TTC549 (cell line): Measurements from ENCODE around the gene PRAMEF26.
"Not testable (repeated sequence)": the region's sequence is repeated elsewhere in the genome, so short reads cannot be mapped to it uniquely, and the experiment has no call there.

ENCODE experiments used
- FAIRE-seq: peaks from 2 replicates; lab custom pipeline; 2012; peaks lifted over from hg19 to GRCh38; lab: Jason Lieb, UNC

Gene PRAMEF26

DNA sequence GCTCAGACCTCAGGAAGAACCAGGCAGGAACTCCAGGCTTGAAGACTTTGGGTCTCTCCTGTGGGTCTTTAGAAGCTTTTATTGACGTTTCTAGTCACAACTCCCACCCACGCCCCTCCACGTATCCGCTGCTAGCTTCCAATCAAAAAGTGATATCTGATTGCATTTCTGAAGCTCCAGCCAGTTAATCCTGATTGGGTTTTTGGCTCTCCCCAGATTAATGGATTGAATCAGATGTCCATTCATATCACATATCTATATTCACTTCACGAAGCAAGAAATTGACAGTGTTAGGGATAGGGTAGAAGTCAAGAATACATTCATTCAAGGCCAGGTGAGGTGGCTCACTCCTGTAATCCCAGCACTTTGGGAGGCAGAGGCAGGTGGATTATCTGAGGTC lies at the start of gene PRAMEF26:
Gene PRAMEF26, minus strand, starts transcription at position 101 of the 400 bp plus-strand sequence. CDS start 2,914 bp downstream, outside the sequence.
- FAIRE-seq = not testable (repeated sequence)

DNA sequence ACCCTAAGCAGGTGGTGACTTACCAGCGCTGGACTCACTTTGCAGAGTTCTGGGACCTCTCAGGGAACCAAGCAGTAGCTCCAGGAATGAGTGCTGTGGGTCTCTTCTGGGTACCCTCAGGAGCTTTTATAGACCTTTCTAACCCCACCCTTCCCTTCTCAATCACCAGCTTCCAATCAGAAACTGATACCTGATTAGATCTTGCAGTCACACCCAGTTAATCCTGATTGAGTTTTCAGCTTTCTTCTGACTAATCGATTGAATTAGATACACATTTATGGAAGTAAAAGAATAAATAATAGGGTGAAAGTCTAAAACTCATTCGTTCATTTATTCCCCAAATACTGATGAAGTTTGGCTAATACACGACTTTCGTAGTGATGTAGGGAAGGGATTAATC lies 45.5 kb upstream of the PRAMEF26 start, which contains the start of gene PRAMEF13:
Gene PRAMEF13, minus strand, starts transcription at position 101 of the 400 bp plus-strand sequence. CDS start 1,820 bp downstream, outside the sequence.
- FAIRE-seq = not testable (repeated sequence)

DNA sequence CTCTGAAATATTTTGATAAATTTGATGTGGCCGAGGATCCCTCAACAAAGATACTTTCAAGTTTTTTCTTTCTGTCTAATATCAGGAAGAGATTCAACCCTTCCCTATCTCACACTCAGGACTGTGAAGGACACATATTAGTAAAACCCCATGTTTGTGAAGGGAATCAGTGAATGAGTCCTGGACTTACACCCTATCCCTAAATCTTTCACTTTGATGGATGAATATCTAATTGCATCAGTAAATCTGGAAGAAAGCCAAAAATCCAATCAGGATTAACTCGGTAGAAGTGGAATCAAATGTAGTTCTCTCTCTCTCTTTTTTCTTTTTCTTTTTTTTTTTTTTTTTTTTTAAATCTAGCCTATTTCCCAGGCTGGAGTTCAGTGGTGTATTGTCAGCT lies 15.7 kb upstream of the PRAMEF26 start, which contains the start of gene PRAMEF9:
Gene PRAMEF9, plus strand, starts transcription at position 301 of the 400 bp plus-strand sequence. CDS start 3,433 bp downstream, outside the sequence.
- not testable (repeated sequence) for FAIRE-seq

DNA sequence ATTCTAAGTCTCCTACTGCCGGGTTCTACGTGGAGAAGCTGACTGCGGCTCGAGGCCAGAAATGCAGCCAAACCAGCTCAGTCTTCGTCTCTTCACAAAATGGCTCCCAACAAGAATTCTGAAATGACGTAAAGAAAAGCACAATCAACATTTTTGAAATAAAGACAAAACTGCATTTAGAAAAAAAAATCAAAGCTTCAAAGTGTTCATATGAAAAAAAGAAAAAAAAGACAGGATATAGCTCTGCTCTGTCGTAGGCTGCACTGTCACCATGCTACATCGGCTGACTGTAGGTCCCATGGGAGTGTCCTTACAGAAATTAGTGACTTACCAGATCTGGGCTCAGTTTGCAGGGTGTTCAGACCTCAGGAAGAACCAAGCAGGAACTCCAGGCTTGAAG lies 9.7 kb upstream of the PRAMEF26 start, which contains the start of gene HNRNPCL4:
Gene HNRNPCL4, minus strand, starts transcription at position 101 of the 400 bp plus-strand sequence. CDS start 164 bp downstream, outside the sequence.
- FAIRE-seq = not testable (repeated sequence)

DNA sequence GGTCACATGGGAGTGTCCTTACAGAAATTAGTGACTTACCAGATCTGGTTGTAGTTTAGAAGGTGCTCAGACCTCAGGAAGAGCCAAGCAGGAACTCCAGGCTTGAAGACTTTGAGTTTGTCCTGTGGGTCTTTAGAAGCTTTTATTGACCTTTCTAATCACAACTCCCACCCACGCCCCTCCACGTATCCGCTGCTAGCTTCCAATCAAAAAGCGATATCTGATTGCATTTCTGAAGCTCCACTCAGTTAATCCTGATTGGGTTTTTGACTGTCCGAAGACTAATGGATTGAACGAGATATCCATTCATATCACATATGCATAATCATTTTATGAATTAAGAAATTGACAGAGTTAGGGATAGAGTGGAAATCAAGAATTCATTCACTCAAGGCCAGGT lies 39.1 kb downstream of the PRAMEF26 start, which contains the start of gene HNRNPCL2:
Gene HNRNPCL2, minus strand, starts transcription at position 101 of the 400 bp plus-strand sequence. CDS start 454 bp downstream, outside the sequence.
- FAIRE-seq = not testable (repeated sequence)
